Hair follicle dermal papilla cell (primary cell): Measurements from ENCODE around the gene TMEM107. TPM values are rescaled to one million over a fixed set of nuclear protein-coding genes. Genes with fewer than 3 reads are reported as not detected.

Experiments used
- total RNA-seq: library from RNA; depleted of rRNA; stranded (reverse); fragments of >200 nt; gene quantifications from 2 replicates; pipeline ENCODE4 v1.2.3, GENCODE V29; 2012

TMEM107 gene
- 11.0 and 14.8 TPM in 2 replicates for total RNA-seq

GRCh38 chr17:8176197-8176940 is at the start of gene TMEM107:
TMEM107 (minus strand) TSS chr17:8176380; CDS start chr17:8176286, 94 bp downstream.

GRCh38 chr17:8209907-8210760 is 34.0 kb upstream of the TMEM107 start, which contains the start of gene AURKB:
AURKB (minus strand) TSS chr17:8210575; CDS start chr17:8210224, 351 bp downstream.

GRCh38 chr17:8189711-8190477 is 13.7 kb upstream of the TMEM107 start, which contains the start of gene BORCS6:
BORCS6 (minus strand) TSS chr17:8190180; CDS start chr17:8190140, 40 bp downstream.

GRCh38 chr17:8162233-8162996 is 13.8 kb downstream of the TMEM107 start, which contains the start of gene VAMP2:
VAMP2 (minus strand) TSS chr17:8162948; CDS start chr17:8162879, 69 bp downstream.

GRCh38 chr17:8152112-8152775 is 23.9 kb downstream of the TMEM107 start, which contains the start of gene PER1:
PER1 (minus strand) TSS chr17:8152404; CDS start chr17:8150706, 1,698 bp downstream.

GRCh38 chr17:8123695-8124349 is 52.4 kb downstream of the TMEM107 start, which contains the start of gene HES7:
HES7 (minus strand) TSS chr17:8124106; CDS start chr17:8124084, 22 bp downstream.

Other genes with a start within 250 kb of the TMEM107 start
- 0.49 and 1.6 TPM in 2 replicates for gene KCNAB3, start 246.5 kb downstream of the TMEM107 start, total RNA-seq
- 39.1 and 42.9 TPM in 2 replicates for gene TRAPPC1, start 244.4 kb downstream of the TMEM107 start, total RNA-seq
- 22.2 and 23.3 TPM in 2 replicates for gene CNTROB, start 244.2 kb downstream of the TMEM107 start, total RNA-seq
- gene GUCY2D, start 173.8 kb downstream of the TMEM107 start, total RNA-seq, result not detected in 2 replicates
- not detected in 2 replicates for gene ALOX15B, start 137.3 kb downstream of the TMEM107 start, total RNA-seq
- gene ALOX12B, start 88.7 kb downstream of the TMEM107 start, total RNA-seq, result 0.12 TPM in 1 of 2 replicates, not detected in the other
- under 0.01 TPM in 1 of 2 replicates, not detected in the other for gene ALOXE3, start 57.9 kb downstream of the TMEM107 start, total RNA-seq
- 0.16 and 0.73 TPM in 2 replicates for gene HES7, start 52.3 kb downstream of the TMEM107 start, total RNA-seq
- gene PER1, start 24.0 kb downstream of the TMEM107 start, total RNA-seq, result 12.3 and 17.2 TPM in 2 replicates
- gene VAMP2, start 13.4 kb downstream of the TMEM107 start, total RNA-seq, result 4.4 and 5.5 TPM in 2 replicates
- gene BORCS6, start 13.8 kb upstream of the TMEM107 start, total RNA-seq, result 5.8 and 7.8 TPM in 2 replicates
- gene AURKB, start 34.2 kb upstream of the TMEM107 start, total RNA-seq, result 2.1 and 6.1 TPM in 2 replicates
- 6.6 and 8.8 TPM in 2 replicates for gene CTC1, start 71.7 kb upstream of the TMEM107 start, total RNA-seq
- 13.6 and 22.6 TPM in 2 replicates for gene PFAS, start 72.9 kb upstream of the TMEM107 start, total RNA-seq
- 11.5 and 15.5 TPM in 2 replicates for gene RANGRF, start 112.3 kb upstream of the TMEM107 start, total RNA-seq
- gene SLC25A35, start 119.0 kb upstream of the TMEM107 start, total RNA-seq, result 0.81 and 1.2 TPM in 2 replicates
- gene ARHGEF15, start 133.9 kb upstream of the TMEM107 start, total RNA-seq, result not detected in 2 replicates
- gene ODF4, start 163.5 kb upstream of the TMEM107 start, total RNA-seq, result not detected in 2 replicates
- 1,352 and 1,970 TPM in 2 replicates for gene RPL26, start 206.8 kb upstream of the TMEM107 start, total RNA-seq
- gene RNF222, start 221.4 kb upstream of the TMEM107 start, total RNA-seq, result not detected in 2 replicates